ENCODE measurements around the gene CA6.

Gene CA6

DNA sequence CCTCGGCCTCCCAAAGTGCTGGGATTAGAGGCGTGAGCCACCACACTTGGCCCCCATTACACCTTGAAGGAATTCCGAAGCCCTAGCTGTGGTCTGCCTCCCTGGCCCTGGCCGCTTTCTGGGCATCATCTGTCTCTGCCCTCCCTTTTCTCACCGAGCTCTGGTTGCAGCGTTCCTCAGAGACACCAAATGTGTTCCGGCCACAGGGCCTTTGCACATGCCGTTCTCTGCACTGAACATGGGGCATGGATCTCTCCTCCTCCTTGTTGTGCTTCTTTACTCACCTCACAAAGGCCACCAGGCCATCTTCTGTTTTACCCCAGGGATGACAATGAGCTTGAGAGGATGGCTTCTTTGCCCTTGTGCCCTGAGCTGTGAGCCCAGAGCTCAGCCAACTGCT is 39.3 kb downstream of the CA6 start:
- H3K9me2 ChIP-seq (replicated peaks; ENCODE audit: low read depth, low read length): no peaks in the 10 kb centered on the region
- H3K9me3 ChIP-seq (ENCODE audit: insufficient read depth, low read depth, low read length): no peaks in the 10 kb centered on the region
- TF ChIP-seq CTCF (conservative IDR thresholded peaks at IDR 0.05; ENCODE audit: low read length) (no peak), EZH2phosphoT487 (IDR thresholded peaks at IDR 0.05; ENCODE audit: borderline replicate concordance) (no peak)
- no peaks in the 10 kb centered on the region for H3K79me2 ChIP-seq (ENCODE audit: insufficient read depth, low read length)
- H3K27me3 ChIP-seq (ENCODE audit: insufficient read depth, low read length, poor library complexity, severe bottlenecking): no peaks in the 10 kb centered on the region
- H3K4me3 ChIP-seq (ENCODE audit: low read length, poor library complexity, severe bottlenecking): no peak overlapping the region
- no peaks in the 10 kb centered on the region for H3K4me1 ChIP-seq (ENCODE audit: insufficient read depth, low read length, poor library complexity, severe bottlenecking)
- no peaks in the 10 kb centered on the region for H4K20me1 ChIP-seq (ENCODE audit: insufficient read depth, low read length, poor library complexity, severe bottlenecking)
- no peak overlapping the region for H2AFZ ChIP-seq (ENCODE audit: low read length)
- no peak overlapping the region for H3K4me2 ChIP-seq (ENCODE audit: low read depth, low read length, poor library complexity, severe bottlenecking)
- H3K9ac ChIP-seq (ENCODE audit: low read depth, low read length, poor library complexity, severe bottlenecking): no peak overlapping the region
- H3K36me3 ChIP-seq (ENCODE audit: insufficient read depth, low read length): no peaks in the 10 kb centered on the region
- no peaks in the 10 kb centered on the region for H3F3A ChIP-seq (ENCODE audit: low read depth)

DNA sequence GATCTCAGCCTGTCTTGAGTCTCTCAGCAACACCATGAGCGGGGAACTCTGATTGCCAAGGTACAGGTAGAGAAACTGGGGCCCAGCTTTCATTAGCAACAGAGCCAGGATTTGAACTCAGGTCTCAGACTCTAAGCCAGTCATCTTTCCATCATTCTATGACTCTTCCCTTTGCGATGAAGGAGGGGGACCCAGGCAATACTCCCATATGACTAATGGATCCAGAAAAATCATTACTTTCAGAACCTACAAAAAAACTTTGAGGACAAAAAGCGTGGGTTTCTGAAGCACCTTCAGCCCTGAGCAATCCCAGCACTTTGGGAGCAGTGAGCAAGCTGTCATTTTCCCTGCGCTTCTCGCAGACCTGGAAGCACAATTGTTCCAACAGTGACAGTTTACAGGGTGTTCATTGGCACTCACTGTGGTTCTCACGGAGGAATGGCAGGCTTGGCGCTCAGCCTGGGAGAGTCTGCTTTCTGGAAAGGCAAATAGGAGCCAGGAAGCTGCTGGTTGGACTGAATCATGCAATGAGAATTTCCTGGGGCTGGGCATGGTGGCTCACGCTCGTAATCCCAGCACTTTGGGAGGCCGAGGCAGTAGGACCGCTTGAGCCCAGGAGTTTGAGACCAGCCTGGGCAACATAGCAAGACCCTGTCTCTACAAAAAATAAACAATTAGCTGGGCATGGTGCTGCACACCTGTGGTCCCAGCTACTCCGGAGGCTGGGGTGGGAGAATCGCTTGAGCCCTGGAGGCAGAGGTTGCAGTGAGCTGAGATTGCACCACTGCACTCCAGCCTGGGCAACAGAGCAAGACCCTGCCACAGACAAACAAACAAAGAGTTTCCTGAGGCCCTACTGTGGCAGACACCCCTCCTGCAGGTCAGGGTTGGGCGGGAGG is 40.5 kb downstream of the CA6 start:
- Histone ChIP-seq H3K27me3 (ENCODE audit: insufficient read depth, low read length, poor library complexity, severe bottlenecking) (no peaks in the 10 kb centered on the region), H3K9me2 (replicated peaks; ENCODE audit: low read depth, low read length) (no peaks in the 10 kb centered on the region), H3K36me3 (ENCODE audit: insufficient read depth, low read length) (no peaks in the 10 kb centered on the region), H3K4me2 (ENCODE audit: low read depth, low read length, poor library complexity, severe bottlenecking) (no peak overlapping the region), H3K4me3 (ENCODE audit: low read length, poor library complexity, severe bottlenecking) (no peak overlapping the region), H4K20me1 (ENCODE audit: insufficient read depth, low read length, poor library complexity, severe bottlenecking) (no peaks in the 10 kb centered on the region), H3K79me2 (ENCODE audit: insufficient read depth, low read length) (no peaks in the 10 kb centered on the region), H3F3A (ENCODE audit: low read depth) (no peaks in the 10 kb centered on the region), H3K4me1 (ENCODE audit: insufficient read depth, low read length, poor library complexity, severe bottlenecking) (no peaks in the 10 kb centered on the region), H3K9ac (ENCODE audit: low read depth, low read length, poor library complexity, severe bottlenecking) (no peak overlapping the region), H3K9me3 (ENCODE audit: insufficient read depth, low read depth, low read length) (no peaks in the 10 kb centered on the region), H2AFZ (ENCODE audit: low read length) (no peak overlapping the region)
- TF ChIP-seq CTCF (conservative IDR thresholded peaks at IDR 0.05; ENCODE audit: low read length): no peak
- TF ChIP-seq EZH2phosphoT487 (IDR thresholded peaks at IDR 0.05; ENCODE audit: borderline replicate concordance): no peak

DNA sequence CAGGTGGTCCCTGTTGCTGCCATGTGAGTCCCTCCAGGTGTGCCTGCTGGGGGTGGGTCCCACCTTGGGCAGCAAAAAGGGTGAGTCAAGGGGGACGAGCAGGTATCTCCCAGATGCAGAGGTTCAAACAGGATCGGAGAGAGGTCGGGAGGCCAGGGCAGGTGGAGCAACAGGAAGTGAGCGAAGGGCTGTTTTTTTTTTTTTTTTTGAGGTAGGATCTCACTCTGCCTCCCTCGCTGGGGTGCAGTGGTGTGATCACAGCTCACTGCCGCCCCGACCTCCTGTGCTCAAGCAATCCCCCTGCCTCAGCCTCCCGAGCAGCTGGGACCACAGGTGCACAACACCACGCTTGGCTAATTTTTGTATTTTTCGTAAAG is 41.1 kb downstream of the CA6 start:
- no peaks in the 10 kb centered on the region for H3K9me2 ChIP-seq (replicated peaks; ENCODE audit: low read depth, low read length)
- H2AFZ ChIP-seq (ENCODE audit: low read length): no peak overlapping the region
- no peak overlapping the region for H3K4me2 ChIP-seq (ENCODE audit: low read depth, low read length, poor library complexity, severe bottlenecking)
- H3K4me3 ChIP-seq (ENCODE audit: low read length, poor library complexity, severe bottlenecking): no peak overlapping the region
- H3K4me1 ChIP-seq (ENCODE audit: insufficient read depth, low read length, poor library complexity, severe bottlenecking): no peaks in the 10 kb centered on the region
- TF ChIP-seq CTCF (conservative IDR thresholded peaks at IDR 0.05; ENCODE audit: low read length) (no peak), EZH2phosphoT487 (IDR thresholded peaks at IDR 0.05; ENCODE audit: borderline replicate concordance) (no peak)
- H3K79me2 ChIP-seq (ENCODE audit: insufficient read depth, low read length): no peaks in the 10 kb centered on the region
- no peak overlapping the region for H3K9ac ChIP-seq (ENCODE audit: low read depth, low read length, poor library complexity, severe bottlenecking)
- H3K36me3 ChIP-seq (ENCODE audit: insufficient read depth, low read length): no peaks in the 10 kb centered on the region
- no peaks in the 10 kb centered on the region for H3K27me3 ChIP-seq (ENCODE audit: insufficient read depth, low read length, poor library complexity, severe bottlenecking)
- no peaks in the 10 kb centered on the region for H3K9me3 ChIP-seq (ENCODE audit: insufficient read depth, low read depth, low read length)
- H3F3A ChIP-seq (ENCODE audit: low read depth): no peaks in the 10 kb centered on the region
- H4K20me1 ChIP-seq (ENCODE audit: insufficient read depth, low read length, poor library complexity, severe bottlenecking): no peaks in the 10 kb centered on the region

All from Loucy (cell line).